DMS 273 (cell line): ENCODE measurements around the gene LSM8.
A peak's percentile ranks its signal among the peaks of the same experiment; 100 is the strongest.
"Not testable (repeated sequence)": the region's sequence is repeated elsewhere in the genome, so short reads cannot be mapped to it uniquely, and the experiment has no call there.

ENCODE experiments used
- DNase-seq: peaks from one replicate; lab custom pipeline; 2025; ENCODE audit not compliant: unreplicated experiment; lab: John Stamatoyannopoulos, UW

Gene LSM8

GRCh38 chr7:118202061-118202460, 18.1 kb downstream of the LSM8 start:
- no peak for DNase-seq

- DNase-seq: peak; percentile 97
These were observed 30.3 kb downstream of the LSM8 start for GRCh38 chr7:118214051-118214832.

DNA sequence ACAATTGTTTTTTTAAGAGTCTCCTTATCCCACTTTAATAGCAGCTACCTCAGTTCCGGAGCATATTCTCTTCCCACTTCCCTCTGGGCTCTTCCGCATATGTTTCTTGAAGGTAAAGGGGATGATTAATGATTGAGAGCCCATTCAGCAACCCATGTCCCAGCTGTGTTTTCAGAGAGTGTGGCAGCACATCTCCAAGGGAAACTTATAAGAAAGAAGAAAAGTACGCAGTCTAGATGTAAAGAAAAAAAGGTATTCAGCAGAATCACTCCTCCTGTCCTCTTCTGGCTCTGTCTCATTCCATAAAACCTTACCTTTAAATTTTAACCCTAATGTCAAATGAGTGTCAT, 30.8 kb downstream of the LSM8 start:
- DNase-seq: no peak

- no peak for DNase-seq
These were observed 33.3 kb downstream of the LSM8 start for GRCh38 chr7:118217210-118217619.

GRCh38 chr7:118218413-118219156, 34.6 kb downstream of the LSM8 start:
- DNase-seq: no peak

DNA sequence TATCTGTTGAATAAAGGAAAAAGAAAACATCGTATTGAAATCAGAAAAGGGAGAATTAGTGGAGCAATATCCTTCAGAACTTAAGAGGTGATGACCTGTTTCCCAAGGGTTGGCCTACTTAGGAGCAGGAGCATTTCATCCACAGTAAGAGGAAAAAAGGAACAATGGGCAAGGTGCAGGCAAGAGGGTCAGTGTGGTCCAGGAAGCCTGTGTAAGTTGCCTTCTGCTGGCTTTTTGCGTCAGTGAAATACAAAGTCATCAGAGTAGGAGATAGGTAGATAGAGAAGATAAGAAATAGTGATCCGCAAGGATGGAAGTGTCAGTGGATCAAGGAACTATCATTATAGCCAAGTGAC, 35.2 kb downstream of the LSM8 start:
- no peak for DNase-seq

DNA sequence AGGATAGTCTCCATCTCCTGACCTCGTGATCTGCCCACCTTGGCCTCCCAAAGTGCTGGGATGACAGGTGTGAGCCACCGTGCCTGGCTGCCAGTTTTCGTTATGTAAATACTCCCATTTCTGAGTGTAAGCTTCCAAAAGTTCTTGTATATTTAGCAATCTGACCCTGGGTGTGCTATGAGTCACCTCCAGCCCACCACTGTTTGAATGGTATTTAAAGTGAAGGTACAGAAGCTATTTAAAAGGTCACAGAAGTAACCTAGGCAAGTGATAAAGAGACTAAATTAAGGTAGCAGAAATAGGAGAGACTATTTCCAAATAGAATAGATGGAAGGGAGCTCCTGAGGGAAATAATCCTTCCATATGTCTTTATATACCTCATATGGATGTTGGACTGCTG, 36.6 kb downstream of the LSM8 start:
- no peak for DNase-seq

- no peak for DNase-seq
These were observed 38.6 kb downstream of the LSM8 start for GRCh38 chr7:118222591-118222990.

DNA sequence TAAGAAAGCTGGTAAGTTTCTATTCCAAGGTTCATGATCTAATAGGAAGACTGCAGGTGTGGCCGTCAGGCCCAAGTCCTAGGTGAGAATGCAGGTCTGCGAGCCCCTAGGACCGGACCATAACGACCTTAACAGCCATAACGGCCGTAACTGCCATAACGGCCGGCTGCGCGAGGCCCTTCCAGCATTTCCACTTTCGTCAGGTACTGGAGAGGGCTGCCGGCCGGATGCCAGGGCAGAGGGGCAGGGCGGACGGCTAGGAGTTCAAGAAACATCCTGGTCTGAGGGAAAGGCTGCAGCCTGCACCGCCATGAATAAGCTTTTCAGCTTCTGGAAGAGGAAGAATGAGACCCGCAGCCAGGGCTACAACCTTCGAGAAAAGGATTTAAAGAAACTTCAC, 40.6 kb downstream of the LSM8 start, which contains the start of gene ANKRD7:
Gene ANKRD7 (plus strand): TSS at position 184 of the 400 bp plus-strand sequence. CDS start 127 bp downstream, at position 311.
- DNase-seq: no peak

DNA sequence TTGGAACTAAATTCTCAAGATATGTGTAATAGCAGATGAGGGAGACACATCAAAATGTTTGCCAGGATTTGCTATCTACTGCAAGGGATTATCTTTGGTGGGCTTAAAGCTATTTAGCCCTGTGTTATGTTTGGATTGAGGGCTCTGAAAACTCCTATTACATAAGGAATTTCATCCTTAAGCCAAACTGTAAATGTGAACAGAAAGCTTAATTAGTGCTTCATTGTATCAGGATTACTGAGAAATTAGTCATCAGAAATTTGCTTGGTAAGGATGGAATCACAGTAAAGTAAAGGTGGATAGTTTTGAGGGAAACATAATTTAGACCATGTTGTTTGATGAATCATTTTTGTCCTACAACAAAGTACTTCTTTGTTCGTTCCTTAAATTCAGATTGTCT, 48.9 kb downstream of the LSM8 start:
- no peak for DNase-seq

- DNase-seq: no peak
These were observed 49.8 kb downstream of the LSM8 start for GRCh38 chr7:118233799-118234198.

DNA sequence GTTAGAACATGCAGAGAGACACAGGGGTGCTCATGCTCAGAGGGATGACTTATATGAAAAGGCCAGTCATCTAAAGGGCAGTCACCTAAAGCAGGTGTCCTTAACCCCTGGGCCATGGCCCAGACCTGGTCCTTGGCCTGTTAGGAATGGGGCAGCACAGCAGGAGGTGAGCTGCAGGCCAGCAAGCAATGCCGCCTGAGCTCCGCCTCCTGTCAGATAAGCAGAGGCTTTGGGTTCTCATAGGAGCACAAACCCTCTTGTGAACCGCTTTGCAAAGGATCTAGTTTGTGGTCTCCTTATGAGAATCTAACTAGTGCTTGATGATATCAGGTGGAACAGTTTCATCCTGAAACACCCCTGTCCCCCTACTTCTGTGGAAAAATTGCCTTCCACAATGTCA, 55.0 kb downstream of the LSM8 start:
- DNase-seq: peak; percentile 22

GRCh38 chr7:118240320-118240719, 56.4 kb downstream of the LSM8 start:
- not testable (repeated sequence) for DNase-seq
